ENCODE measurements around the gene PIAS1. TPM values are rescaled to one million over a fixed set of nuclear protein-coding genes. Genes with fewer than 3 reads are reported as not detected.

Gene PIAS1
- total RNA-seq, 1 experiment from 2014 or later = 25.9 TPM

DNA sequence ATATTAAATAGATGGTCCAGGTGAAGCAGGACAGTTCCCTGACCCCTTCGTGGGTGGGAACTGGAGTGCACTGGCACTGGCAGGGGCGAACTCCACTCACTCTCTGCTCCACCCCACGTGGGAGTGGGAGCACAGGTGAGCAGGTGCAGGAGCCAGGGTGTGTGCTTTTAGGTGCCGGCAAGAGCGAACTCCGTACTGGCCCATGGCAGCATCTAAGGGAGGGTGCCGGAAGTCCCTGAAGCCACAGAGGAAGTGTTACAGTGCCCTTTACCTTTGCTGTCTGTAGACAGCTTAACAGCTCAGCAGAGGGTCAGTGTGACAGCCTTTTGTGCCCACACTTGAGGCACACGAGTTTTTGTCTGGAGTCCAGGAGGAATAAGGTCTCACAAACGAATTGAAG lies 26.7 kb upstream of the PIAS1 start:
- intact Hi-C loops (cut with micrococcal nuclease) = no loop called here
- Histone ChIP-seq H3K36me3 (ENCODE audit: control insufficient read depth in 1 of 2, insufficient read depth in 2 of 2, low read length in 2 of 2) (no peaks in the 10 kb centered on the region), H3K9ac (ENCODE audit: low read length) (no peak overlapping the region), H3K27ac (ENCODE audit: low read depth, low read length) (no peak overlapping the region), H3K4me1 (ENCODE audit: control insufficient read depth in 1 of 2, insufficient read depth in 2 of 2, low read length in 2 of 2) (no peaks in the 10 kb centered on the region), H3K4me3 (replicated peaks in 1 of 2; ENCODE audit: low read depth in 1 of 2, low read length in 2 of 2) (no peak overlapping the region), H3K27me3 (ENCODE audit: insufficient read depth, low read length) (no peaks in the 10 kb centered on the region), H3K9me3 (ENCODE audit: control insufficient read depth in 1 of 2, insufficient read depth in 1 of 2, low read depth in 1 of 2, low read length in 2 of 2) (no peaks in the 10 kb centered on the region), H3K79me2 (ENCODE audit: insufficient read depth, low read length) (no peaks in the 10 kb centered on the region), H2AFZ (ENCODE audit: low read depth, low read length, poor library complexity, severe bottlenecking) (no peak overlapping the region), H3K9me2 (ENCODE audit: insufficient read depth) (no peaks in the 10 kb centered on the region), H3K4me2 (ENCODE audit: low read length) (no peak overlapping the region), H4K20me1 (ENCODE audit: insufficient read depth) (no peaks in the 10 kb centered on the region)
- ATAC-seq (no peak), DNase-seq (ENCODE audit: low read depth, low spot score) (no peak)
- CTCF ChIA-PET = no interaction called here
- RAD21 ChIA-PET (ENCODE audit: low non-redundant PET in 1 of 2, low total read pairs in 2 of 2, uncharacterized antibody in 2 of 2, unreplicated experiment in 2 of 2) = no interaction called here
- TF ChIP-seq SRF (IDR thresholded peaks at IDR 0.05; ENCODE audit: low read depth) = no peak
- TF ChIP-seq REST (IDR thresholded peaks at IDR 0.05; ENCODE audit: low read depth) = no peak
- TF ChIP-seq, protein P1, sequence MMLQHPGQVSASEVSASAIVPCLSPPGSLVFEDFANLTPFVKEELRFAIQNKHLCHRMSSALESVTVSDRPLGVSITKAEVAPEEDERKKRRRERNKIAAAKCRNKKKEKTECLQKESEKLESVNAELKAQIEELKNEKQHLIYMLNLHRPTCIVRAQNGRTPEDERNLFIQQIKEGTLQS (IDR thresholded peaks at IDR 0.05) = no peak
- no peak for TF ChIP-seq SIN3A (IDR thresholded peaks at IDR 0.05; ENCODE audit: low read depth)
- TF ChIP-seq SP1 (IDR thresholded peaks at IDR 0.05; ENCODE audit: low read depth) = no peak
- TF ChIP-seq, protein P2, sequence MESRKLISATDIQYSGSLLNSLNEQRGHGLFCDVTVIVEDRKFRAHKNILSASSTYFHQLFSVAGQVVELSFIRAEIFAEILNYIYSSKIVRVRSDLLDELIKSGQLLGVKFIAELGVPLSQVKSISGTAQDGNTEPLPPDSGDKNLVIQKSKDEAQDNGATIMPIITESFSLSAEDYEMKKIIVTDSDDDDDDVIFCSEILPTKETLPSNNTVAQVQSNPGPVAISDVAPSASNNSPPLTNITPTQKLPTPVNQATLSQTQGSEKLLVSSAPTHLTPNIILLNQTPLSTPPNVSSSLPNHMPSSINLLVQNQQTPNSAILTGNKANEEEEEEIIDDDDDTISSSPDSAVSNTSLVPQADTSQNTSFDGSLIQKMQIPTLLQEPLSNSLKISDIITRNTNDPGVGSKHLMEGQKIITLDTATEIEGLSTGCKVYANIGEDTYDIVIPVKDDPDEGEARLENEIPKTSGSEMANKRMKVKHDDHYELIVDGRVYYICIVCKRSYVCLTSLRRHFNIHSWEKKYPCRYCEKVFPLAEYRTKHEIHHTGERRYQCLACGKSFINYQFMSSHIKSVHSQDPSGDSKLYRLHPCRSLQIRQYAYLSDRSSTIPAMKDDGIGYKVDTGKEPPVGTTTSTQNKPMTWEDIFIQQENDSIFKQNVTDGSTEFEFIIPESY (IDR thresholded peaks at IDR 0.05; ENCODE audit: extremely low read depth, insufficient replicate concordance, low read length) = no peak
- TF ChIP-seq, protein P3, sequence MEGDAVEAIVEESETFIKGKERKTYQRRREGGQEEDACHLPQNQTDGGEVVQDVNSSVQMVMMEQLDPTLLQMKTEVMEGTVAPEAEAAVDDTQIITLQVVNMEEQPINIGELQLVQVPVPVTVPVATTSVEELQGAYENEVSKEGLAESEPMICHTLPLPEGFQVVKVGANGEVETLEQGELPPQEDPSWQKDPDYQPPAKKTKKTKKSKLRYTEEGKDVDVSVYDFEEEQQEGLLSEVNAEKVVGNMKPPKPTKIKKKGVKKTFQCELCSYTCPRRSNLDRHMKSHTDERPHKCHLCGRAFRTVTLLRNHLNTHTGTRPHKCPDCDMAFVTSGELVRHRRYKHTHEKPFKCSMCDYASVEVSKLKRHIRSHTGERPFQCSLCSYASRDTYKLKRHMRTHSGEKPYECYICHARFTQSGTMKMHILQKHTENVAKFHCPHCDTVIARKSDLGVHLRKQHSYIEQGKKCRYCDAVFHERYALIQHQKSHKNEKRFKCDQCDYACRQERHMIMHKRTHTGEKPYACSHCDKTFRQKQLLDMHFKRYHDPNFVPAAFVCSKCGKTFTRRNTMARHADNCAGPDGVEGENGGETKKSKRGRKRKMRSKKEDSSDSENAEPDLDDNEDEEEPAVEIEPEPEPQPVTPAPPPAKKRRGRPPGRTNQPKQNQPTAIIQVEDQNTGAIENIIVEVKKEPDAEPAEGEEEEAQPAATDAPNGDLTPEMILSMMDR (IDR thresholded peaks at IDR 0.05 in 2 of 3, conservative IDR thresholded peaks at IDR 0.05 in 1 of 3; ENCODE audit: borderline replicate concordance in 1 of 3, insufficient read depth in 1 of 3, low read depth in 2 of 3, low read length in 2 of 3) = no peak
- no peak for TF ChIP-seq JUND (IDR thresholded peaks at IDR 0.05)
- no peak for TF ChIP-seq POLR2A (IDR thresholded peaks at IDR 0.05; ENCODE audit: borderline replicate concordance, extremely low read depth, insufficient read depth, insufficient read length)
- no peak for TF ChIP-seq CEBPB (IDR thresholded peaks at IDR 0.05; ENCODE audit: low read depth)
- no peak for TF ChIP-seq RAD21 (IDR thresholded peaks at IDR 0.05; ENCODE audit: low read depth)
- TF ChIP-seq ZNF274 (IDR thresholded peaks at IDR 0.05; ENCODE audit: low read depth, low read length) = no peak
- no peak for TF ChIP-seq CBX3 (IDR thresholded peaks at IDR 0.05; ENCODE audit: low read depth)
- no peak for TF ChIP-seq EZH2 (IDR thresholded peaks at IDR 0.05)
- POLR2A ChIA-PET = no interaction called here
- no TSS peak for BruUV-seq (replicated peaks)

All from HCT116 (cell line).